Measurements from ENCODE around the gene RER1. TPM values are rescaled to one million over a fixed set of nuclear protein-coding genes. Genes with fewer than 3 reads are reported as not detected.

Gene RER1
- total RNA-seq, 1 donor from 2014 or later = 35.5 TPM

GRCh38 chr1:2384130-2384860 is 7.3 kb upstream of the RER1 start:
- peak overlapping the region in 1 of 3 donors; percentile 54 for H3K9ac ChIP-seq (ENCODE audit: low read depth in 1 of 3, low read length in 3 of 3)

GRCh38 chr1:2384941-2385481 is 6.6 kb upstream of the RER1 start:
- H3K36me3 ChIP-seq (ENCODE audit: control insufficient read depth in 3 of 3, insufficient read depth in 3 of 3, low read length in 3 of 3) = peaks cover 0 to 10% (median 0%) of the 10 kb centered on the region in 3 donors

More at GRCh38 chr1:2384130-2384860, 7.3 kb upstream of the RER1 start:
- Histone ChIP-seq H3K4me3 (ENCODE audit: low read length in 3 of 3) (no peak overlapping the region), H3K4me1 (ENCODE audit: control insufficient read depth in 3 of 3, insufficient read depth in 3 of 3, low read length in 3 of 3) (peaks cover 0 to 11% (median 6%) of the 10 kb centered on the region in 3 donors), H3K27ac (ENCODE audit: low read depth, low read length) (no peak overlapping the region), H3K36me3 (ENCODE audit: control insufficient read depth in 3 of 3, insufficient read depth in 3 of 3, low read length in 3 of 3) (peaks cover 0 to 10% (median 0%) of the 10 kb centered on the region in 3 donors), H3K27me3 (ENCODE audit: control insufficient read depth in 3 of 3, insufficient read depth in 3 of 3, low read length in 3 of 3) (no peaks in the 10 kb centered on the region), H3K9me3 (ENCODE audit: control insufficient read depth in 3 of 3, low read length in 3 of 3) (no peaks in the 10 kb centered on the region)

GRCh38 chr1:2385606-2386280 is 5.9 kb upstream of the RER1 start:
- no peaks in the 10 kb centered on the region for H3K27me3 ChIP-seq (ENCODE audit: control insufficient read depth in 3 of 3, insufficient read depth in 3 of 3, low read length in 3 of 3)
- no peak overlapping the region for H3K27ac ChIP-seq (ENCODE audit: low read depth, low read length)
- peaks cover 0 to 10% (median 0%) of the 10 kb centered on the region in 3 donors for H3K36me3 ChIP-seq (ENCODE audit: control insufficient read depth in 3 of 3, insufficient read depth in 3 of 3, low read length in 3 of 3)
- H3K9me3 ChIP-seq (ENCODE audit: control insufficient read depth in 3 of 3, low read length in 3 of 3) = no peaks in the 10 kb centered on the region
- H3K4me1 ChIP-seq (ENCODE audit: control insufficient read depth in 3 of 3, insufficient read depth in 3 of 3, low read length in 3 of 3) = peaks cover 8 to 21% (median 16%) of the 10 kb centered on the region in 3 donors
- H3K9ac ChIP-seq (ENCODE audit: low read depth in 1 of 3, low read length in 3 of 3) = peak overlapping the region in 1 of 3 donors; percentile 16
- H3K4me3 ChIP-seq (ENCODE audit: low read length in 3 of 3) = no peak overlapping the region

More at GRCh38 chr1:2384941-2385481, 6.6 kb upstream of the RER1 start:
- H3K27me3 ChIP-seq (ENCODE audit: control insufficient read depth in 3 of 3, insufficient read depth in 3 of 3, low read length in 3 of 3) = no peaks in the 10 kb centered on the region
- H3K4me1 ChIP-seq (ENCODE audit: control insufficient read depth in 3 of 3, insufficient read depth in 3 of 3, low read length in 3 of 3) = peaks cover 2 to 14% (median 9%) of the 10 kb centered on the region in 3 donors
- peak overlapping the region in 1 of 3 donors; percentile 54 for H3K9ac ChIP-seq (ENCODE audit: low read depth in 1 of 3, low read length in 3 of 3)
- no peaks in the 10 kb centered on the region for H3K9me3 ChIP-seq (ENCODE audit: control insufficient read depth in 3 of 3, low read length in 3 of 3)
- H3K27ac ChIP-seq (ENCODE audit: low read depth, low read length) = no peak overlapping the region
- H3K4me3 ChIP-seq (ENCODE audit: low read length in 3 of 3) = no peak overlapping the region

GRCh38 chr1:2386636-2387611 is 4.7 kb upstream of the RER1 start:
- Histone ChIP-seq H3K9me3 (ENCODE audit: control insufficient read depth in 3 of 3, low read length in 3 of 3) (no peaks in the 10 kb centered on the region), H3K4me3 (ENCODE audit: low read length in 3 of 3) (no peak overlapping the region), H3K27ac (ENCODE audit: low read depth, low read length) (no peak overlapping the region), H3K27me3 (ENCODE audit: control insufficient read depth in 3 of 3, insufficient read depth in 3 of 3, low read length in 3 of 3) (no peaks in the 10 kb centered on the region), H3K36me3 (ENCODE audit: control insufficient read depth in 3 of 3, insufficient read depth in 3 of 3, low read length in 3 of 3) (peaks cover 0 to 10% (median 0%) of the 10 kb centered on the region in 3 donors), H3K9ac (ENCODE audit: low read depth in 1 of 3, low read length in 3 of 3) (peak overlapping the region in 1 of 3 donors; percentile 25), H3K4me1 (ENCODE audit: control insufficient read depth in 3 of 3, insufficient read depth in 3 of 3, low read length in 3 of 3) (peaks cover 11 to 17% (median 16%) of the 10 kb centered on the region in 3 donors)

GRCh38 chr1:2388004-2388913 is 3.4 kb upstream of the RER1 start:
- Histone ChIP-seq H3K27ac (ENCODE audit: low read depth, low read length) (no peak overlapping the region), H3K4me1 (ENCODE audit: control insufficient read depth in 3 of 3, insufficient read depth in 3 of 3, low read length in 3 of 3) (peaks cover 21 to 27% (median 25%) of the 10 kb centered on the region in 3 donors), H3K4me3 (ENCODE audit: low read length in 3 of 3) (no peak overlapping the region), H3K27me3 (ENCODE audit: control insufficient read depth in 3 of 3, insufficient read depth in 3 of 3, low read length in 3 of 3) (no peaks in the 10 kb centered on the region), H3K9ac (ENCODE audit: low read depth in 1 of 3, low read length in 3 of 3) (no peak overlapping the region), H3K36me3 (ENCODE audit: control insufficient read depth in 3 of 3, insufficient read depth in 3 of 3, low read length in 3 of 3) (peaks cover under 1 to 10% (median 5%) of the 10 kb centered on the region in 3 donors), H3K9me3 (ENCODE audit: control insufficient read depth in 3 of 3, low read length in 3 of 3) (no peaks in the 10 kb centered on the region)

- Histone ChIP-seq H3K9ac (ENCODE audit: low read depth in 1 of 3, low read length in 3 of 3) (no peak overlapping the region), H3K27me3 (ENCODE audit: control insufficient read depth in 3 of 3, insufficient read depth in 3 of 3, low read length in 3 of 3) (no peaks in the 10 kb centered on the region), H3K4me3 (ENCODE audit: low read length in 3 of 3) (no peak overlapping the region), H3K9me3 (ENCODE audit: control insufficient read depth in 3 of 3, low read length in 3 of 3) (no peaks in the 10 kb centered on the region), H3K36me3 (ENCODE audit: control insufficient read depth in 3 of 3, insufficient read depth in 3 of 3, low read length in 3 of 3) (peaks cover 6 to 13% (median 12%) of the 10 kb centered on the region in 3 donors), H3K27ac (ENCODE audit: low read depth, low read length) (no peak overlapping the region), H3K4me1 (ENCODE audit: control insufficient read depth in 3 of 3, insufficient read depth in 3 of 3, low read length in 3 of 3) (peaks cover 31 to 40% (median 35%) of the 10 kb centered on the region in 3 donors)
These were observed 2.0 kb upstream of the RER1 start for GRCh38 chr1:2389644-2390043.

GRCh38 chr1:2391931-2392509 is 379 bp downstream of the RER1 start:
- H3K4me1 ChIP-seq (ENCODE audit: control insufficient read depth in 3 of 3, insufficient read depth in 3 of 3, low read length in 3 of 3) = peaks cover 31 to 43% (median 39%) of the 10 kb centered on the region in 3 donors
- H3K27me3 ChIP-seq (ENCODE audit: control insufficient read depth in 3 of 3, insufficient read depth in 3 of 3, low read length in 3 of 3) = no peaks in the 10 kb centered on the region
- peaks cover 19 to 22% (median 21%) of the 10 kb centered on the region in 3 donors for H3K36me3 ChIP-seq (ENCODE audit: control insufficient read depth in 3 of 3, insufficient read depth in 3 of 3, low read length in 3 of 3)
- H3K9me3 ChIP-seq (ENCODE audit: control insufficient read depth in 3 of 3, low read length in 3 of 3) = no peaks in the 10 kb centered on the region
- peak overlapping the region; percentile 84 to 87 (median 86) for H3K4me3 ChIP-seq (ENCODE audit: low read length in 3 of 3)
- peak overlapping the region; percentile 62 for H3K27ac ChIP-seq (ENCODE audit: low read depth, low read length)
- peak overlapping the region; percentile 78 to 92 (median 86) for H3K9ac ChIP-seq (ENCODE audit: low read depth in 1 of 3, low read length in 3 of 3)

- H3K9ac ChIP-seq (ENCODE audit: low read depth in 1 of 3, low read length in 3 of 3) = peak overlapping the region; percentile 78 to 92 (median 86)
- no peaks in the 10 kb centered on the region for H3K9me3 ChIP-seq (ENCODE audit: control insufficient read depth in 3 of 3, low read length in 3 of 3)
- peaks cover 22 to 28% (median 25%) of the 10 kb centered on the region in 3 donors for H3K36me3 ChIP-seq (ENCODE audit: control insufficient read depth in 3 of 3, insufficient read depth in 3 of 3, low read length in 3 of 3)
- H3K27me3 ChIP-seq (ENCODE audit: control insufficient read depth in 3 of 3, insufficient read depth in 3 of 3, low read length in 3 of 3) = no peaks in the 10 kb centered on the region
- peak overlapping the region; percentile 84 to 87 (median 86) for H3K4me3 ChIP-seq (ENCODE audit: low read length in 3 of 3)
- peaks cover 31 to 43% (median 39%) of the 10 kb centered on the region in 3 donors for H3K4me1 ChIP-seq (ENCODE audit: control insufficient read depth in 3 of 3, insufficient read depth in 3 of 3, low read length in 3 of 3)
- H3K27ac ChIP-seq (ENCODE audit: low read depth, low read length) = no peak overlapping the region
These were observed 1.0 kb downstream of the RER1 start for GRCh38 chr1:2392686-2393085.

Data from skeletal muscle tissue (tissue), 4 donors.